Measurements from ENCODE around the gene RASGRP2.

The RASGRP2 gene

GRCh38 chr11:64742087-64742888, 1.7 kb downstream of the RASGRP2 start:
- in situ Hi-C loops (cut with MboI; ENCODE audit: low pct_unique_long_range_greater_than_20kb, low sequenced_read_pairs, unreplicated experiment), result no loop called here
- TF ChIP-seq CTCF (IDR thresholded peaks at IDR 0.05; ENCODE audit: extremely low read depth, insufficient read depth, missing control alignments), result peak; percentile 12
- peak; percentile 76 for DNase-seq (ENCODE audit: low spot score)

DNA sequence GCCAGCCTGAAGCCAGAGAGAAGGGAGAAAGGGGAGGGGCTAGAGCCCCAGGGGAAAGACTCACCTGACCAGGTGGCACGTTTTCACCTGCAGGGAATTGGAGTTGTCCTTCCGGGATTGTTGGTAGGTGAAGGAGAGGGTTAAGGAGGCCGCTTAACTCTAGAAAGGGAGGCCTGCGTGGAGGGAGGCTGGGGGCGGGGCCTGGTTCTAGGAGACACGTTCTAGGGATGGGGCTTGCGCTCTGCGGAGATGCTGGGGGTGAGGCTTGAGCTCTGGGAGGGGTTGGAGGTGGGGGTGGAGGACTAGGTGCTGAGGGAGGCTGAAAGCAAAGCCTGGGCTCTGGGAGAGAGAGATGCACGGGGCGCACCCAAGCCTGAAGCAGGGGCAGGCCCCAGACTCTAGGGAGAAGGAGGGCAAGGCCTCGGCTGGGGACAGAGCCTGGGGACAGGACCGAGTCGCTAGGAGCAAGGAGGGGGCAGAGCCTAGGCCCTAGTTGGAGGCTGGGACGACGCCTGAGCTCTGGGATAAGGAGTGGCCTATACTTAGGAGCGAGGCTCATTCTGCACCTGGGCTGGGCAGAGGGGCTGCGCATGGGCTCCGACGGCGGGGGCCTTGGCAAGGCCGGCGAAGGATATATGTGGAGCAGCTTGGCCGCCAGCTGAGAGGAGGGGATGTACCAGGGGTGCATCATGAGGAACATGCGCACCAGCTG, 2.4 kb downstream of the RASGRP2 start:
- in situ Hi-C loops (cut with MboI; ENCODE audit: low pct_unique_long_range_greater_than_20kb, low sequenced_read_pairs, unreplicated experiment), result no loop called here
- no peak for TF ChIP-seq CTCF (IDR thresholded peaks at IDR 0.05; ENCODE audit: extremely low read depth, insufficient read depth, missing control alignments)
- DNase-seq (ENCODE audit: low spot score), result no peak

DNA sequence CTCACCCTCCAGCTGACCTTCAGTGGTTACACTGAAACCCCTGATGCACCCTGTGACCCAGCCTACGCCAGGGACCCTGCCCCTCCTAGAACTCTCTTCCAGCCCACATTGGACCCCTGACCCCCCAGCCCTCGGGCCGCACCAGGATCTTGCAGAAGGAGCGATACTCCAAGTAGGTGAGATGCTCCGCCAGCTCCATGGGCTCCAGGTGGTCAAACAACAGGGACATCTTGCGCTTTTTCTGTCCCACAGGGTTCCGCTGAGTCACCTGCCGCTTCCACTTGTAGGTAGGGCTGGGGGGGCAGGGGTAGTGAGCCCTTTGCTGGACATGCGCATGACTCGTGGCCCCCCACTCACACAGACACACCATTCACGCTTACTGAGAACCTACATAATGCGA, 4.1 kb downstream of the RASGRP2 start:
- no peak for TF ChIP-seq CTCF (IDR thresholded peaks at IDR 0.05; ENCODE audit: extremely low read depth, insufficient read depth, missing control alignments)
- in situ Hi-C loops (cut with MboI; ENCODE audit: low pct_unique_long_range_greater_than_20kb, low sequenced_read_pairs, unreplicated experiment), result no loop called here
- no peak for DNase-seq (ENCODE audit: low spot score)

GRCh38 chr11:64736654-64737053, 7.3 kb downstream of the RASGRP2 start:
- TF ChIP-seq CTCF (IDR thresholded peaks at IDR 0.05; ENCODE audit: extremely low read depth, insufficient read depth, missing control alignments), result no peak
- no peak for DNase-seq (ENCODE audit: low spot score)
- in situ Hi-C loops (cut with MboI; ENCODE audit: low pct_unique_long_range_greater_than_20kb, low sequenced_read_pairs, unreplicated experiment), result no loop called here

DNA sequence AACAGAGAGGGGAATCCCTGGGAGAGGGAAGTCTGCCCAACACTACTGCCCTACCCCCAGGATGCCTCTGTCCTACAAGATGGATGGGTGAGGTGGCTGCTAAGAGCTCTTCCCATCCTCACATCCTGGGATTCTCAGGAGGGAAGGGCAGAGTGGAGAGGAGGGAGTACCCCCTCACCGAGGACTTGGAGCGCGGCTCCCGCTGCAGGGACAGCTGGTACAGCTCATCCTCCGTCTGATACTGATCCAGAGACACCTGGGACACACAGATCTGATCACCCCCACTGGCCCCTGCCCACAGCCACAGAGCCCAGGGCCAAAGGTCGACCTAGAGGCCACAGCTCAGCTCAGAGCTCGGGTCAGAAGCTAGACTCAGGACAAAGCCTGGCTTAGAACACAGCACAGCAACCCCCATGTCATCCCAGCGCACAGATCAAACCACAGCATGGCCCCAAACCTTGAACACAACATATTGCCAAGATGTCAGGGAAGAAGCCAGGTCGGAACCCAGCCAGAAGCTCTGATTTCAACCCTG, 8.2 kb downstream of the RASGRP2 start:
- TF ChIP-seq CTCF (IDR thresholded peaks at IDR 0.05; ENCODE audit: extremely low read depth, insufficient read depth, missing control alignments), result no peak
- DNase-seq (ENCODE audit: low spot score), result no peak
- in situ Hi-C loops (cut with MboI; ENCODE audit: low pct_unique_long_range_greater_than_20kb, low sequenced_read_pairs, unreplicated experiment), result no loop called here

GRCh38 chr11:64734811-64735724, 8.9 kb downstream of the RASGRP2 start:
- in situ Hi-C loops (cut with MboI; ENCODE audit: low pct_unique_long_range_greater_than_20kb, low sequenced_read_pairs, unreplicated experiment), result no loop called here
- no peak for DNase-seq (ENCODE audit: low spot score)
- TF ChIP-seq CTCF (IDR thresholded peaks at IDR 0.05; ENCODE audit: extremely low read depth, insufficient read depth, missing control alignments), result no peak

Data from GM13977 (cell line).